OCI-M1 (cell line): ENCODE measurements around the gene CLN6.

ENCODE experiments used
- DNase-seq: peaks from one replicate; lab custom pipeline; 2025; lab: John Stamatoyannopoulos, UW

Gene CLN6

GRCh38 chr15:68229386-68230156 is at the start of gene CLN6:
Gene CLN6 (minus strand): TSS chr15:68229728. CDS start chr15:68229584, 144 bp downstream.
- DNase-seq, result peak; percentile 89

- DNase-seq, result peak; percentile 77
Observed at GRCh38 chr15:68278595-68279405, 49.3 kb upstream of the CLN6 start.

DNA sequence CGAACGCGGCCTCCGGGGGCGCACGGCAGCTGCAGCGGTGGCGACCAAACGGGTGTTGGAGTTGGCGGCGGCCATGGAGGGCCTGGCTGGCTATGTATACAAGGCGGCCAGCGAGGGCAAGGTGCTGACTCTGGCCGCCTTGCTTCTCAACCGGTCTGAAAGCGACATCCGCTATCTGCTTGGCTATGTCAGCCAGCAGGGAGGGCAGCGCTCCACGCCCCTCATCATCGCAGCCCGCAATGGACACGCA is 48.7 kb upstream of the CLN6 start:
- no peak for DNase-seq

DNA sequence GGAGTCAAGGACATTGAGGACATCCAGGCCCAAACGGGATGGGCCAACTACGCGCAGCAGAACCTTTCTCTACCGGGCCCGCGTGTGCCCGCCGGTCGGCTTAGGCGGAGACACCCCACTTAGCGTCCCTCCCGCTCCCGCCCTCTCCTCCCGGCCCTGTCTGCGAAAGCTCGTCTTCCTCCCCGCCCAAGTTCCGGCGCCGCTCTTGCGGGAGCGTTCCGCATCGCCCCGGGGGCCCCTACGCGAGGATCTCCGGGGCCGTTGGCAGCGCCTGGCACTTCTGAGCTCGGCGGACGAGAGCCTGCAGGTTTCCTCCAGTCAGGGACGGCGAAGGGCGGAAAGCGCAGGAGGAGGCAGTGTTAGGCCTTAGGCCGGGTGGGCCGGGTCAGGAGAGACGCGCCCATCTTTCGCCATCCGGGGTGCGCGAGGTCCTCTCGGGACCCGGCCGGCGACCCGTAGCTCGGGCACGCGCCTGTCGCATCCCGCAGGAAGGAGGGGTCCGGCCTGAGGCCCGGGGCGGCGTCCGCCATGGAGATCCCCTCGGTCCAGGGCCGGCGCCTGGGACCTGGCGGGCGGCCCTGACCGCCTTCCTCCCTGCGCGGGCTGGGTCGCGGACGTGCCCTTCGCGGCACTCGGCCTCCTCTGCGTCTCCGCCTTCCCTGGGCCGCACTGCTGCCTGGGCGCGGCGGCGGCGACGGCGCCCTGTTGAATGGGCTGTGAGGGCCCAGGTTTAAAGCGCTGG is 48.2 kb upstream of the CLN6 start, which contains the start of gene FEM1B:
TSS of gene FEM1B (plus strand) at position 143 of the 742 bp plus-strand sequence. CDS start 673 bp downstream, outside the sequence.
- DNase-seq, result peak; percentile 94

DNA sequence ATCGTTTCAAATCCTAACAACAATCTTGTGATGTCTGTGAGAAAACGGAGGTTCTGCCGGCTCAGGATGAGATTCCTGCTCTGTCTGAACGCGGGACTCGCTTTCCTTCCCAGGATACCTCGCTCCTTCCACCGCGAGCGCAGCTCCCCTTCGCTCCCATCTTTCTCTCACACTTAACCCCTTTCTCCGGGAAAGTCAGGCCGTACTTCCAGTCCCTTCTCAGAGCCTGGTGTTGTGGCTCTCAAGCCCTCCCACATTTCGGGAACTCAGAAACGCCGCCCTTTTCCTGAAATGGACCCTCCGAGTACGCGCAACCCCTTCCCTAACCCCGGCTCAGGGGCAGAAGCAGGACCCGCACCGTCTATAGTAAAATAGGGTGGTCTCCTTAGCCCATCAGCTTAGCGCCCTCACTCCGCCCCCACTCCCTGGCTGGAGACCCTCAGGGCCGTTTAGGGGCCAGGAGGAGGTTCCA is 47.6 kb upstream of the CLN6 start:
- DNase-seq, result peak; percentile 72

DNA sequence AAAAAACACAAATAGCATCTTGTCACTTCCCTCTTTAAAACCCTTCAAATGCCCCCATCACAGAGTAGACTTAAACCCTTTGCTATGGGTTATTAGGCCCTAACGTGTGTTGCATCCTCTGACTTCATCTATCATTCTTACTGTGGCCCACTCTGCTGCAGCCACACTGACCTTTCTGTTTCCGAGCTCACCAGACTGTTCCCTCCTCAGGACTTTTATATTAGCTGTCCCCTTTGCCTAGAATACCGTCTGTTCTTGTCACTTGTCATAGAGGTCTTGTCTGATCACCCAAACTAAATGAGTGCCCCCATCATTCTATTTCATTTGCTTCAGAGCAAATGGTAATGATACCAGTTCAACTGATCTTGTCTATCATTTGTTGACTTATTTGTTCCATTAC is 47.1 kb upstream of the CLN6 start:
- DNase-seq, result no peak

- DNase-seq, result no peak
Observed at GRCh38 chr15:68275165-68275746, 45.7 kb upstream of the CLN6 start.

DNA sequence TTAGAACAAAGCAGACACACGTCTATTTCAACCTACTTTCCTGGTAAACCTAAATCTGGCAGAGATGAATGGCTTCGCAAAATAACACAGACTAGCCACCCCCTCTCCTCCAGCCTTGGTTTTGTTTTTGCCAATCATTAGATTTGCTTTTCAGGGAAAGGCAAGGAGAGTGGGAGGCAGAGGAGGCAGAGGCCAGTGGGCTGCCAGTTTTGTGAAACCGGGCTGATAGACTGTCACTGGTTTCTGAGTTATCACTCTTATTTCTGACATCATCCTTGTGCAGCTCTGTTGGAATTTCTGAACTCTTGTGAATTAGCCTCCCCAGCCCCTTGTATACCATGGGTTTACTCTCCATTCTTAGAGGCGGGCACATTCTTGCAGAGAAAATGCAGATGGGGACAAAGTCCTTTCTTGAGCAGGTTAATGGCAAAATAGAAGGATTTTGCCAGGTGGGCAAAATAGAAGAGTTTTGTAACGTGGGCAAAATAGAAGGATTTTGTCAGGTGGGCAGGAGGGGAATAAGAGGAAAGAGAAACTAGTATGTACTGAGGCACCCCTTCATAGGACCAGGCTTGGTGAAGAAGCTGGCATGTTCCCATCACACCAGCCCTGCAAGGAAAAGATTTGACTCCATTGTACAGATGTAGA is 44.8 kb upstream of the CLN6 start:
- no peak for DNase-seq

GRCh38 chr15:68272721-68273271 is 43.3 kb upstream of the CLN6 start:
- no peak for DNase-seq

- no peak for DNase-seq
Observed at GRCh38 chr15:68271854-68272471, 42.4 kb upstream of the CLN6 start.

DNA sequence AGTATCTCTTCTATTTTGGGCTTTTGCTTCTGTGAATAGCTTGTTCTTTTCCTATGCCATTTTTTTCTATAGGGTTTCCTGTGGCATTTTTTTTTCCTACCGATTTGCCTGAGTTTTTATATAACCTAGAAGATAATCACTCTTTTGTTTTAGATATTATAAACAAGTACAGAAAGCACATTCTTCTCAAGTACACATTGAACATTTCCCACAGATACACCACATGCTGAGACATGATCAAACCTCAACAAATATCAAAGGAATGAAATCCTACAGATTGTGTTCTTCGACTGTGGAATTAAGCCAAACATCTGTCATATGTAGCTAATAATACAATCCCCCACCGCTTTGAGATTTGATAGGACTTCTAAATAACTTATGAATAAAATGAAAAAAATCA is 38.9 kb upstream of the CLN6 start:
- no peak for DNase-seq

GRCh38 chr15:68265674-68266073 is 36.1 kb upstream of the CLN6 start:
- no peak for DNase-seq

- no peak for DNase-seq
Observed at GRCh38 chr15:68265081-68265480, 35.6 kb upstream of the CLN6 start.

GRCh38 chr15:68264282-68264681 is 34.8 kb upstream of the CLN6 start:
- no peak for DNase-seq

DNA sequence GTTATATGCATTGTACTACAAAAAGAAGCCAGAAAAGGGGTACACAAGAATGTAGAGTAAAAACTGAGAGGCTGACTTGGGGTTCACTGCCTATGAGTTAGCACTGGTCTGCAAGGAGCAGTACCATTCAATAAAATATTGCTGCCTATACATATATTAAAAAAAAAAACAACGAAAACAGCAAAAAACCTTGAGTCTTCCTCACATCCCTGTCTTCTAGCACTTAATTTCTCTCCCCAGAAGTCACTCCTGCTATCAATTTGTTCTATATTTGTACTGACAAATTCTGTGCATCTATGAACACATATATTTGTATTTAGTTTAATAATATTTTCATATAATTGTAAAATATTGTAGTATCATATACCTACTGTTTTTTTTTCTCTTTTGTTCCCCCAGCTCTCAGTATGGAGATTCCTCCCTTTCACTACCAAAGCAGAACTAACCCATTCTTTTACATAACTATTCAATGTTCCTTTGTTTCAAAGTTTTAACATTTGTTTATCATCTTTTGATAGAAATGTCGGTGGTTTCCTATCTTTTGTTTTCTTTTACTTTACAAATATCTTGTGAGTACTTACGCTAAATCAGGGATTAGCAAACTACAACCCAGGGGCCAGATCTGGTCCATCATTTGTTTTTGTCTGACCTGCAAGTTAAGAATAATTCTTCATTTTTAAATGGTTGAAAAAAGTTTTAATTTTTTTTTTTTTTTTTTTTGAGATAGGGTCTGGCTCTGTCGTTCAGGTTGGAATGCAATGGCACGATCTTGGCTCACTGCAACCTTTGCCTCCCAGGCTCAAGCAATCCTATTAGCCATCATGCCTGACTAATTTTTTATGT is 33.2 kb upstream of the CLN6 start:
- no peak for DNase-seq

DNA sequence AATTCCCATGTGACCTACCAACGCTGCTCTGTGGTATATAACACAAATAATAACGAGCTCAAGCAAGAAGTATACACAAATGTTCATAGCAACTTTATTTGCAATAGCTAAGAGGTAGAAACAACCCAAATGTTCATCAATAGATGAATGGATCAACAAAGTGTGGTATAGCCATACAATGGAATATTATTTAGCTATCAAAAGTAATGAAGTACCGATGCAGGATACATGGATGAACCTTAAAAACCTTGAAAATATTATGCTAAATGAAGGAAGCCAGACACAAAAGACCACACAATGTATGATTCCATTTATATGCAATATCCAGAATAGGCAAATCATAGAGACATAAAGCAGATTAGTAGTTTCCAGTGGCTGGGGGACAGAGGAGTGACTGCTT is 32.5 kb upstream of the CLN6 start:
- no peak for DNase-seq

GRCh38 chr15:68261241-68261640 is 31.7 kb upstream of the CLN6 start:
- DNase-seq, result no peak

GRCh38 chr15:68259883-68260282 is 30.4 kb upstream of the CLN6 start:
- DNase-seq, result no peak

- DNase-seq, result no peak
Observed at GRCh38 chr15:68258692-68259091, 29.2 kb upstream of the CLN6 start.
